HG02642 (cell line): Measurements from ENCODE around the gene HS1BP3.
A peak's percentile ranks its signal among the peaks of the same experiment; 100 is the strongest.

Experiments
- ATAC-seq: cut with Tn5 transposase; IDR thresholded peaks from one replicate; pipeline ENCODE4 v1.9.1; 2021; ENCODE audit warnings: mild to moderate bottlenecking; ENCODE audit not compliant: unreplicated experiment, poor library complexity

Gene HS1BP3

GRCh38 chr2:20664431-20665242 lies 13.7 kb upstream of the HS1BP3 start:
- ATAC-seq: no peak

- ATAC-seq: no peak
Observed at GRCh38 chr2:20664071-20664390, 13.1 kb upstream of the HS1BP3 start.

- ATAC-seq: no peak
Observed at GRCh38 chr2:20663196-20664070, 12.5 kb upstream of the HS1BP3 start.

GRCh38 chr2:20662308-20662937 lies 11.5 kb upstream of the HS1BP3 start:
- no peak for ATAC-seq

- peak; percentile 65 for ATAC-seq
Observed at GRCh38 chr2:20661421-20662307, 10.8 kb upstream of the HS1BP3 start.

- ATAC-seq: no peak
Observed at GRCh38 chr2:20660506-20661420, 9.9 kb upstream of the HS1BP3 start.

GRCh38 chr2:20657522-20658235 lies 6.8 kb upstream of the HS1BP3 start:
- no peak for ATAC-seq

GRCh38 chr2:20656561-20656960 lies 5.7 kb upstream of the HS1BP3 start:
- no peak for ATAC-seq

GRCh38 chr2:20654535-20654813 lies 3.6 kb upstream of the HS1BP3 start:
- no peak for ATAC-seq

GRCh38 chr2:20653695-20654534 lies 3.0 kb upstream of the HS1BP3 start:
- ATAC-seq: no peak

- no peak for ATAC-seq
Observed at GRCh38 chr2:20652673-20653575, 2.0 kb upstream of the HS1BP3 start.

GRCh38 chr2:20652141-20652540 lies 1.2 kb upstream of the HS1BP3 start:
- no peak for ATAC-seq

GRCh38 chr2:20651731-20652099 lies 817 bp upstream of the HS1BP3 start:
- no peak for ATAC-seq

GRCh38 chr2:20650393-20650876 lies 463 bp downstream of the HS1BP3 start:
- peak; percentile 14 for ATAC-seq

GRCh38 chr2:20649976-20650375 lies 922 bp downstream of the HS1BP3 start:
- ATAC-seq: no peak

- ATAC-seq: no peak
Observed at GRCh38 chr2:20649576-20649975, 1.3 kb downstream of the HS1BP3 start.

GRCh38 chr2:20648831-20649230 lies 2.1 kb downstream of the HS1BP3 start:
- no peak for ATAC-seq
